Uterus (tissue), 2 donors: ENCODE results near the gene ELAPOR1.

Source experiments
- CTCF ChIP-seq, 4 experiments: fragments of 200-600 bp in 2 of 4; fragments of 450-650 bp in 2 of 4; sonication (generic) in 2 of 4; IDR thresholded peaks; one replicate each; pipeline ENCODE4 v1.5.1; 2016 to 2019; ENCODE audit warnings: antibody characterized with exemption in 4 of 4, mild to moderate bottlenecking in 2 of 4, moderate library complexity in 1 of 4
- POLR2A ChIP-seq, 2 donors: fragments of 450-650 bp; IDR thresholded peaks; one replicate each; pipeline ENCODE4 v1.6.1; 2016; ENCODE audit warnings: antibody characterized with exemption in 2 of 2, mild to moderate bottlenecking in 1 of 2, moderate library complexity in 1 of 2

GRCh38 chr1:109159326-109159725 is 45.4 kb downstream of the ELAPOR1 start:
- TF ChIP-seq CTCF (IDR thresholded peaks at IDR 0.05) (no peak), POLR2A (IDR thresholded peaks at IDR 0.05) (no peak)
